Measurements from ENCODE around the gene TBC1D12.
A peak's percentile ranks its signal among the peaks of the same experiment; 100 is the strongest.
"Not testable (repeated sequence)": the region's sequence is repeated elsewhere in the genome, so short reads cannot be mapped to it uniquely, and the experiment has no call there.

TBC1D12 gene

DNA sequence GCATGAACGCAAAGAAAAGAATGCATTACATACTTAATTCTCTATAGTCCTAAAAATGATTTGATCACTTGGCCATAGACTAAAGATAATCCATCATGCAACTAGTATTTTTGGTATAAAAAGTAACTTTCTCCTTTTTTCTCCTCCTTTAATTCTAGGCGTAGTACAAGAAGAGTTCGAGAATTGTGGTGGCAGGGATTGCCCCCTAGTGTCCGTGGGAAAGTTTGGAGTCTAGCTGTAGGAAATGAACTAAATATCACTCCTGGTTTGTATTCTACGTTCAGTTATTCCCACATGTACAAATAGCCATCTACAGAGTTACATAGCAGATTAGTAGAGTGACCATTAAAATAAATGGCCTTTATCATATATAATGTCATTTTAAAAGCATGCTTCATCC is 97.7 kb downstream of the TBC1D12 start:
- Histone ChIP-seq H3K27ac (ENCODE audit: poor library complexity, severe bottlenecking) (no peak overlapping the region), H3K4me3 (ENCODE audit: severe bottlenecking) (no peak overlapping the region), H3K4me1 (ENCODE audit: insufficient read depth, poor library complexity, severe bottlenecking) (no peaks in the 10 kb centered on the region), H3K36me3 (ENCODE audit: low read depth) (peaks cover 14% of the 10 kb centered on the region; the same call in 1 of the 2 replicates), H3K9me3 (ENCODE audit: severe bottlenecking) (no peaks in the 10 kb centered on the region), H3K27me3 (ENCODE audit: insufficient read depth, poor library complexity, severe bottlenecking) (no peaks in the 10 kb centered on the region)
- DNase-seq (ENCODE audit: low spot score), result no peak
- ATAC-seq (ENCODE audit: low read depth), result no peak
- TF ChIP-seq, protein P1, sequence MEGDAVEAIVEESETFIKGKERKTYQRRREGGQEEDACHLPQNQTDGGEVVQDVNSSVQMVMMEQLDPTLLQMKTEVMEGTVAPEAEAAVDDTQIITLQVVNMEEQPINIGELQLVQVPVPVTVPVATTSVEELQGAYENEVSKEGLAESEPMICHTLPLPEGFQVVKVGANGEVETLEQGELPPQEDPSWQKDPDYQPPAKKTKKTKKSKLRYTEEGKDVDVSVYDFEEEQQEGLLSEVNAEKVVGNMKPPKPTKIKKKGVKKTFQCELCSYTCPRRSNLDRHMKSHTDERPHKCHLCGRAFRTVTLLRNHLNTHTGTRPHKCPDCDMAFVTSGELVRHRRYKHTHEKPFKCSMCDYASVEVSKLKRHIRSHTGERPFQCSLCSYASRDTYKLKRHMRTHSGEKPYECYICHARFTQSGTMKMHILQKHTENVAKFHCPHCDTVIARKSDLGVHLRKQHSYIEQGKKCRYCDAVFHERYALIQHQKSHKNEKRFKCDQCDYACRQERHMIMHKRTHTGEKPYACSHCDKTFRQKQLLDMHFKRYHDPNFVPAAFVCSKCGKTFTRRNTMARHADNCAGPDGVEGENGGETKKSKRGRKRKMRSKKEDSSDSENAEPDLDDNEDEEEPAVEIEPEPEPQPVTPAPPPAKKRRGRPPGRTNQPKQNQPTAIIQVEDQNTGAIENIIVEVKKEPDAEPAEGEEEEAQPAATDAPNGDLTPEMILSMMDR (IDR thresholded peaks at IDR 0.05; ENCODE audit: poor library complexity, severe bottlenecking), result peak; percentile 57

DNA sequence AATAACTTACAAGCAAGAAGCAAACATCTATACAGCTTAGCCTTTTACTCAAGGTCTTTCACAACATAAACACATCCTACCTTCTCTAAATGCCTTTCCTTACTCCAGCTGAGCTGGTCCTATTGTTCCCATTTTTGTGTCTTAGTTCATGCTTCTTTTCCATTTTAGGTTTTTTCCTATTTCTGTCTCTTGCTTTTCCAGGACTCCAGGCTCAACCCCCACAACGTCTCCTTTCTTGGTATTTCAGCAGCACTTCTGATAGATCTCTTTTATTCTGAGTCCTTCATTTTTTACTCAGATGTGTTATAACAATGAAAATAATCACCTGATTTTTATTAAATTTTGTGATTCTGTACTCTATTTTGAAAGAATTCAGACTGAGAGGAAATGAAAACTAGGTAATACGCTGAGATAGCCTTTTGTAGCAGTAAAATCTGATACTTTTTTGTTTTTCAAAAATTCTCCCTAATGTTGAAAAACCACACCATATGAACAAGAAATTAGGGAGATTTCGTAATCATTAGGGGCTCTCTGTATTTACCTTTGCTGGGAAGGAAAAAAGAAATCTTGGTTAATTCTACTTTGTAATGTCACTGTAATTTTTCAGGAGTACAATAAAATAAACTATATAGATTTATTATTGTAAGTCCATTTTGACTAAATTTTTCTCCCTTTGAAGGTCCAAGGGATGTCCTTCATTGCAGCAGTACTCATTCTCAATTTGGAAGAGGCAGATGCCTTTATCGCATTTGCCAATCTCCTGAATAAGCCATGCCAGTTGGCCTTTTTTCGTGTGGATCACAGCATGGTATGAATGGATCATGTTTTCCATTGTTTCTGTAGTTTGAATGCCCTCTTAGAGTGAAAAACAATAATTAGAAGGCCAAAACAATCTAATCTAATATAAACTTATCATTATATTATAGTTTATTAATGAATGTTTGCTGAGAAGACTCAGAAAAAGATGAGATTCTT is 119.2 kb downstream of the TBC1D12 start:
- DNase-seq (ENCODE audit: low spot score) (no peak), ATAC-seq (ENCODE audit: low read depth) (no peak)
- Histone ChIP-seq H3K4me1 (ENCODE audit: insufficient read depth, poor library complexity, severe bottlenecking) (no peaks in the 10 kb centered on the region), H3K36me3 (ENCODE audit: low read depth) (0 out of 2 replicates have a peak, but pooled peaks cover 7% of the 10 kb centered on the region), H3K4me3 (ENCODE audit: severe bottlenecking) (no peak overlapping the region), H3K9me3 (ENCODE audit: severe bottlenecking) (no peaks in the 10 kb centered on the region), H3K27ac (ENCODE audit: poor library complexity, severe bottlenecking) (no peak overlapping the region), H3K27me3 (ENCODE audit: insufficient read depth, poor library complexity, severe bottlenecking) (no peaks in the 10 kb centered on the region)
- TF ChIP-seq, protein P1 (IDR thresholded peaks at IDR 0.05; ENCODE audit: poor library complexity, severe bottlenecking), result no peak

DNA sequence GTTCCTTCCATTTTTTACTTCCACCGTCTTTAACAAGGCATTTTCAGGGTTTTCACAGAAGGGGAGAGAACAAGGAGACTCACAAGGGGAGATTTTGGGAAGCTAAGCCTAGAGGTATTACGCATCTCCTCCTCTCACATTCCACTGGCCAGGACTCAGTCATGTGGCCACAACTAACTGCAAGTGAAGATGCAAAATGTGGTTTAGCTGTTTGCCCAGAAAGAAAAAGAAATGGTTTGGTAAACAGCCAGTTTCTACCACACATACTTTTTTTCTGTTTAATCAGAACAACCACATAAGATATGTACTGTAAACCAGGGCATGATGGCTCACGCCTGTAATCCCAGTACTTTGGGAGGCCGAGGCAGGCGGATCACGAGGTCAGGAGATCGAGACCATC is 121.8 kb downstream of the TBC1D12 start:
- DNase-seq (ENCODE audit: low spot score), result no peak
- no peak overlapping the region for H3K4me3 ChIP-seq (ENCODE audit: severe bottlenecking)
- H3K27me3 ChIP-seq (ENCODE audit: insufficient read depth, poor library complexity, severe bottlenecking), result no peaks in the 10 kb centered on the region
- no peak for ATAC-seq (ENCODE audit: low read depth)
- 0 out of 2 replicates have a peak, but pooled peaks cover 7% of the 10 kb centered on the region for H3K36me3 ChIP-seq (ENCODE audit: low read depth)
- no peaks in the 10 kb centered on the region for H3K9me3 ChIP-seq (ENCODE audit: severe bottlenecking)
- TF ChIP-seq, protein P1 (IDR thresholded peaks at IDR 0.05; ENCODE audit: poor library complexity, severe bottlenecking), result no peak
- no peak overlapping the region for H3K27ac ChIP-seq (ENCODE audit: poor library complexity, severe bottlenecking)
- no peaks in the 10 kb centered on the region for H3K4me1 ChIP-seq (ENCODE audit: insufficient read depth, poor library complexity, severe bottlenecking)

DNA sequence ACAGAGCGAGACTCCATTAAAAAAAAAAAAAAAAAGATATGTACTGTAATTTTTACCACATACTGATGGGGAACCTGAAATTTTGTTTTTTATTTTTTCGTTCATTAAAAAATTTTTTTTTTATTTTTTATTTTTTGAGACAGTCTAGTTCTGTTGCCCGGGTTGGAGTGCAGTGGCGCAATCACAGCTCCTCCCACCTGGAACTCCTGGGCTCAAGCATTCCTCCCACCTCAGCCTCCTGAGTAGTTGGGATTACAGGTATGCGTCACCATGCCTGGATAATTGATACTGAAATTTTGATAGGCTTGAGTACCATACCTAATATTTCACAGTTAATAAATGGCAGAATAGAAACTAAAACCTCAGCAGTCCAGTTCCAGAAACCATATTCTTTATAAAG is 122.4 kb downstream of the TBC1D12 start:
- no peak overlapping the region for H3K4me3 ChIP-seq (ENCODE audit: severe bottlenecking)
- TF ChIP-seq, protein P1 (IDR thresholded peaks at IDR 0.05; ENCODE audit: poor library complexity, severe bottlenecking), result no peak
- ATAC-seq (ENCODE audit: low read depth) (no peak), DNase-seq (ENCODE audit: low spot score) (no peak)
- no peaks in the 10 kb centered on the region for H3K4me1 ChIP-seq (ENCODE audit: insufficient read depth, poor library complexity, severe bottlenecking)
- H3K27me3 ChIP-seq (ENCODE audit: insufficient read depth, poor library complexity, severe bottlenecking), result no peaks in the 10 kb centered on the region
- no peak overlapping the region for H3K27ac ChIP-seq (ENCODE audit: poor library complexity, severe bottlenecking)
- no peaks in the 10 kb centered on the region for H3K9me3 ChIP-seq (ENCODE audit: severe bottlenecking)
- 0 out of 2 replicates have a peak, but pooled peaks cover 7% of the 10 kb centered on the region for H3K36me3 ChIP-seq (ENCODE audit: low read depth)

DNA sequence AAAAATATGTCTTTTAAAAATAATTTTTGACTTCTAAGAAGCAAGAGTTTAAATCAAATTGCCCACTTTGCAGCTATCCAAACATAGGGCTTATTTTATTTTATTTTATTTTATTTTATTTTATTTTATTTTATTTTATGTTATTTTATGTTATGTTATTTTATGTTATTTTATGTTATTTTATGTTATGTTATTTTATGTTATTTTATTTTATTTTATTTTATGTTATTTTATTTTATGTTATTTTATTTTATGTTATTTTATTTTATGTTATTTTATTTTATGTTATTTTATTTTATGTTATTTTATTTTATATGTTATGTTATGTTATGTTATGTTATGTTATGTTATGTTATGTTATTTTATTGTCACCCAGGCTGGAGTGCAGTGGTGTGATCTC is 129.2 kb downstream of the TBC1D12 start:
- not testable (repeated sequence) for ATAC-seq (ENCODE audit: low read depth); H3K27me3 ChIP-seq (ENCODE audit: insufficient read depth, poor library complexity, severe bottlenecking); H3K4me3 ChIP-seq (ENCODE audit: severe bottlenecking); H3K4me1 ChIP-seq (ENCODE audit: insufficient read depth, poor library complexity, severe bottlenecking); DNase-seq (ENCODE audit: low spot score); H3K9me3 ChIP-seq (ENCODE audit: severe bottlenecking); H3K27ac ChIP-seq (ENCODE audit: poor library complexity, severe bottlenecking)
- peaks cover 13% of the 10 kb centered on the region; the same call in 1 of the 2 replicates for H3K36me3 ChIP-seq (ENCODE audit: low read depth)

Data from RWPE2 (cell line).